Osteoblast (primary cell): ENCODE measurements around the gene MBOAT2. TPM values are rescaled to one million over a fixed set of nuclear protein-coding genes. Genes with fewer than 3 reads are reported as not detected.

Experiments
- DNase-seq: peaks from one replicate; pipeline ENCODE4 v3.0.0; 2011; ENCODE audit warnings: low spot score, mixed read lengths; ENCODE audit not compliant: insufficient read length; ENCODE audit errors: missing footprints
- H2AFZ ChIP-seq: 2 replicates; pipeline ENCODE4 v1.6.0; 2011; ENCODE audit warnings: mild to moderate bottlenecking, low read length
- H3K27ac ChIP-seq: 2 replicates; pipeline ENCODE4 v1.5.1; 2011; ENCODE audit warnings: mild to moderate bottlenecking, low read depth, low read length, moderate library complexity
- H3K27me3 ChIP-seq: 2 replicates; pipeline ENCODE4 v1.6.0; 2012; ENCODE audit warnings: mild to moderate bottlenecking, control low read depth, inconsistent platforms, low read length, moderate library complexity; ENCODE audit not compliant: insufficient read depth
- H3K36me3 ChIP-seq: 2 replicates; pipeline ENCODE4 v1.5.1; 2011; ENCODE audit warnings: mild to moderate bottlenecking, low read length, control low read depth, moderate library complexity; ENCODE audit not compliant: insufficient read depth
- H3K4me1 ChIP-seq: 2 replicates; pipeline ENCODE4 v1.5.1; 2011; ENCODE audit warnings: mild to moderate bottlenecking, low read length, control low read depth, moderate library complexity; ENCODE audit not compliant: insufficient read depth
- H3K4me2 ChIP-seq: 2 replicates; pipeline ENCODE4 v1.6.0; 2011; ENCODE audit warnings: mild to moderate bottlenecking, low read length; ENCODE audit not compliant: insufficient read depth
- H3K4me3 ChIP-seq: fragments of 200-600 bp; sonication (generic); 3 replicates; pipeline ENCODE4 v1.5.1; 2012; ENCODE audit warnings: mild to moderate bottlenecking, low read length, inconsistent platforms; ENCODE audit not compliant: insufficient read depth
- H3K79me2 ChIP-seq: 2 replicates; pipeline ENCODE4 v1.6.0; 2012; ENCODE audit warnings: mild to moderate bottlenecking, low read length, control low read depth, inconsistent platforms; ENCODE audit not compliant: insufficient read depth
- H3K9me3 ChIP-seq: 2 replicates; pipeline ENCODE4 v1.5.1; 2011; ENCODE audit warnings: low read depth, low read length, control low read depth
- H4K20me1 ChIP-seq: 2 replicates; pipeline ENCODE4 v1.6.0; 2012; ENCODE audit warnings: mild to moderate bottlenecking, low read length, control low read depth; ENCODE audit not compliant: insufficient read depth
- CTCF ChIP-seq: IDR thresholded peaks from 2 replicates; pipeline ENCODE4 v1.5.1; 2011; ENCODE audit warnings: mild to moderate bottlenecking, low read depth, low read length, moderate library complexity; ENCODE audit errors: extremely low read depth
- total RNA-seq: library from RNA; depleted of rRNA; stranded (reverse); fragments of >200 nt; gene quantifications from 2 replicates; pipeline ENCODE4 v1.2.3, GENCODE V29; 2012

MBOAT2 gene
- total RNA-seq, 1 donor: 54.3 TPM

- no peak overlapping the region for H3K4me3 ChIP-seq
- H3K27ac ChIP-seq: no peak overlapping the region
- H3K4me2 ChIP-seq: no peak overlapping the region
- H3K79me2 ChIP-seq: no peaks in the 10 kb centered on the region
- H3K36me3 ChIP-seq: no peaks in the 10 kb centered on the region
- H3K27me3 ChIP-seq: no peaks in the 10 kb centered on the region
- peaks cover 15% of the 10 kb centered on the region for H3K4me1 ChIP-seq
- H3K9me3 ChIP-seq: no peaks in the 10 kb centered on the region
- H4K20me1 ChIP-seq: no peaks in the 10 kb centered on the region
- no peak overlapping the region for H2AFZ ChIP-seq
- DNase-seq: no peak
- TF ChIP-seq CTCF: no peak
Observed at GRCh38 chr2:9030190-9030589, 26.7 kb upstream of the MBOAT2 start.

GRCh38 chr2:9029721-9030120 lies 26.2 kb upstream of the MBOAT2 start:
- Histone ChIP-seq H3K36me3 (no peaks in the 10 kb centered on the region), H3K9me3 (no peaks in the 10 kb centered on the region), H3K4me3 (no peak overlapping the region), H3K4me1 (peaks cover 15% of the 10 kb centered on the region), H3K27me3 (no peaks in the 10 kb centered on the region), H4K20me1 (no peaks in the 10 kb centered on the region), H2AFZ (no peak overlapping the region), H3K4me2 (no peak overlapping the region), H3K27ac (no peak overlapping the region), H3K79me2 (no peaks in the 10 kb centered on the region)
- no peak for DNase-seq
- TF ChIP-seq CTCF: no peak

- TF ChIP-seq CTCF: no peak
- Histone ChIP-seq H3K4me3 (no peak overlapping the region), H4K20me1 (no peaks in the 10 kb centered on the region)
Observed at GRCh38 chr2:9027884-9028283, 24.4 kb upstream of the MBOAT2 start.

GRCh38 chr2:9025746-9026145 lies 22.3 kb upstream of the MBOAT2 start:
- Histone ChIP-seq H3K27ac (no peak overlapping the region), H3K4me1 (peaks cover under 1% of the 10 kb centered on the region), H2AFZ (no peak overlapping the region), H3K4me3 (no peak overlapping the region), H4K20me1 (no peaks in the 10 kb centered on the region), H3K9me3 (no peaks in the 10 kb centered on the region), H3K4me2 (no peak overlapping the region), H3K27me3 (no peaks in the 10 kb centered on the region), H3K36me3 (no peaks in the 10 kb centered on the region), H3K79me2 (no peaks in the 10 kb centered on the region)
- DNase-seq: no peak
- TF ChIP-seq CTCF: no peak

More at GRCh38 chr2:9027884-9028283, 24.4 kb upstream of the MBOAT2 start:
- DNase-seq: no peak
- no peak overlapping the region for H2AFZ ChIP-seq
- no peak overlapping the region for H3K4me2 ChIP-seq
- H3K4me1 ChIP-seq: peaks cover 15% of the 10 kb centered on the region
- H3K79me2 ChIP-seq: no peaks in the 10 kb centered on the region
- no peaks in the 10 kb centered on the region for H3K9me3 ChIP-seq
- no peaks in the 10 kb centered on the region for H3K27me3 ChIP-seq
- no peak overlapping the region for H3K27ac ChIP-seq
- no peaks in the 10 kb centered on the region for H3K36me3 ChIP-seq
